ENCODE measurements around the gene HECW1.

HECW1 gene

DNA sequence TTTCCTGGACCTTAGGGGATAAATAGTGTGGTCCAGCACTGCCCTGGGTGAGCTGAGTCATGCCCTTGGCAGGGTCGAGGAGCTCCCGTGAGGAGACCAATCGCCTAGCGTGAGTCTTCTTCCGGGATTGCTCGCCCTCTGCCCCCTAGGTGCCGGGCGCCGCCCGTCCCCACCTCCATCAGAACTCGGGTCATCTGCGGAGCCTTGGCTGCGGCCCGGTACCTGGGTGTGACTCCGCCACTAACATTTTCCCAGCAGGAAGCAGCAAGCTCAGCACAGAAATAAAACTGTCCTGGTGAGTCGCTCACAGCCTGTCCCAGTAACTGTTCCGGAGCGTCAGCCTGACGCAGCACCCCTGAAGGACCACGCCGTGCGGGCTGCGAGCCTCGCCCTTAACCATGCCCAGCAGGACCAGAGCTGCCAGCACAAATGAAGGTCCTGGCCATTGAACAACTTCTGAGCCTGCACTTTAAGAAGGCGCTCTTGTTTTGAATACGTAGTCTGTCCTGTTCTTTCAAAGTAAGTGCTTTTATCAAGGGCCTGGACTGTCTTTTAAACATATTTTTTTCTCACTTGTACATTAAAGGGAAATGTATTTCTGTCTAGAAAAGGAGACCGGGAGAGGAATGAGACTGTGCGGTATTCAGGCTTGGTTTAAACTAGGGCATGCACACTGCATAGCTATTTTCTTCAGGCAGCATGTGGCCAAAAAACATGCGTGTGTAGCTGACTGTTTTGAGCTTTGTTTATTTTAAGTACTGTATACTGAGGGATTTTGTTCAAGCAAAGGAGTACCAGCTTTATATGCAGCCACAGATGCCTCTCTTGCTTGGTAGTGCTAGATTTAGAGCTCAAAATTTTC lies 136.7 kb downstream of the HECW1 start:
- Histone ChIP-seq H3K36me3 (no peaks in the 10 kb centered on the region), H4K20me1 (no peaks in the 10 kb centered on the region), H3K27me3 (no peaks in the 10 kb centered on the region), H3K4me2 (no peak overlapping the region), H3K27ac (no peak overlapping the region), H3K9ac (no peak overlapping the region), H3K9me3 (replicated peaks in 1 of 11) (no peaks in the 10 kb centered on the region), H3K4me3 (no peak overlapping the region), H3K4me1 (peaks cover 21 to 32% (median 31%) of the 10 kb centered on the region in 10 experiments)
- no peak for TF ChIP-seq Cebpa-rat (IDR thresholded peaks at IDR 0.05)

DNA sequence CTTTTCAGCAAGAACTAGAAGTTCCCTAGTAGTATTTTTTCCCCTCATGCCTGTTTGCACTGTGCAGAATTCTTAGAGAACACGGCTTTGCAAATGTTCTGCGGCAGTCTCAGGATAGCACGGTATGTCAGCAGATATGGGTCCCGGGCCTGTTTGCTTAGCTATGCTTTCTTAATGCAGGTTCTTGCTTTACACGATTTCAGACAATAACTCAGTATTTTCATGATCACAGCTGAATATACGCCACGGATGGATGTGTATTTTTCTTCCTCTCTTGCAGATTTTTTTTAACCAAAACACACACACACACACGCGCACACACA lies 137.3 kb downstream of the HECW1 start:
- Histone ChIP-seq H3K9me3 (replicated peaks in 1 of 11) (no peaks in the 10 kb centered on the region), H3K9ac (no peak overlapping the region), H3K36me3 (no peaks in the 10 kb centered on the region), H3K4me1 (peaks cover 15 to 26% (median 26%) of the 10 kb centered on the region in 10 experiments), H3K27me3 (no peaks in the 10 kb centered on the region), H3K4me2 (no peak overlapping the region), H3K27ac (no peak overlapping the region), H4K20me1 (no peaks in the 10 kb centered on the region), H3K4me3 (no peak overlapping the region)
- no peak for TF ChIP-seq Cebpa-rat (IDR thresholded peaks at IDR 0.05)

DNA sequence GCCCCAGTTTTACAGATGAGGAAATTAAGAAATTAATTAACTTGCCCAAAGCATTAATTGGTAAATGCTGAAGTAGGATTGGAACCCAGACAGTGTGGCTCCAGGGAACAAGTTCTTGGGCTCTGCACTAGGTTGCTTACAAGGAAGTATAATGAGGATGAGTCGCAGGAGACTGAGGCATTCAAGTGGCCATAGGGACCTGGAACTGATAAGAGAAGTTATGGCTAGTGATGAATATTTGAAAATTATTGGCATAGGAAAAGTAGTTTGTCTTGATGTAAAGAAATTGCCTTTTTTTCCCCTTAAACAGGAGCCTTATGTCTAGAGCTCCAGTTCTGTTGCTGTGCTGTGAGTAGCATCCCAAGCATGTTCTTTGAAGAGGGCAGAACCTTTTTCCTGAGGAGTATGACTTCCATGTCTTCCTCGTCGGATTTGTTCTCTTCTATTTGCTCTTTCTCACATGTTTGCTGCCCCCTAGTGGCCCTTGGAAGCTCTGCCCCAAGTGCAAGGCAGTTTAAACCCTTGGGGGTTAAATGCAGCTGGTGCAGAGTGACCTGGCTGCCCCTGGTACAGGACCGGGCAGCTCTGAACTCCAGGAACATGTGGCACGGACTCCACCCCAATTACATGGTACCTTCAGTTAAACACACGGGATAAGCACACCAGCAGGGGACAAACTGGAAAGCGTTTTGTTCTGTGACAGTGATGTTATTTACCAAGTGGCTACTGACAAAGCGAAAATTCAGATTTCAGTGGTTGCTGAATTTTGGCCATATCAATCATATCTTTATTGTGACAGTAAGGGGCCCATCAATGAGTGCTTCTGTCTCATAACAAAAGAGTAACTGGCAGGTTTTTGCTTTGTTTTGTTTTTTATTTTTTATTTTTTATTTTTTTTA lies 148.8 kb downstream of the HECW1 start:
- H4K20me1 ChIP-seq = no peaks in the 10 kb centered on the region
- 0 out of 20 replicates have a peak, but pooled peaks cover 0 to 3% (median 0%) of the 10 kb centered on the region in 10 experiments for H3K4me1 ChIP-seq
- no peaks in the 10 kb centered on the region for H3K36me3 ChIP-seq
- no peak for TF ChIP-seq Cebpa-rat (IDR thresholded peaks at IDR 0.05)
- no peak overlapping the region for H3K27ac ChIP-seq
- no peaks in the 10 kb centered on the region for H3K9me3 ChIP-seq (replicated peaks in 1 of 11)
- H3K27me3 ChIP-seq = no peaks in the 10 kb centered on the region
- H3K4me3 ChIP-seq = no peak overlapping the region
- H3K9ac ChIP-seq = no peak overlapping the region
- H3K4me2 ChIP-seq = no peak overlapping the region

DNA sequence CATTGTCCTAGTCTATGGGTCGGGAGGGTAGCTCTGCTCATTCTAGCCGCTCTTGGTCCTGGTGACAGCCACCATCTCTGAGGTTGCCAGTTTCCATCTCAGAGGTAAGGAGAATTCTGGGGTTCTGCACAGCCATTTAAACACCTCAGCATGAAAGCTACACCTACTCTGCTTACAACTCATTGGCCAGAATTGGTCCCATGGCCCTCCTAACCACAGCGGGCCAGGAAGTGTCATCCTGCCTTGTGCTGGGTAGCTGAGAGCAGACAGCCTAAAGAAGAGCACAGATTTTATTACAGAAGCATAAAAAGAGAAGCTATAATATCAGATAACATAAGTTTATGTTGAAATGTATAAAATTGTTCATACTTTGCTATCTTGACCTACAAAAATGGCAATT lies 152.7 kb downstream of the HECW1 start:
- Histone ChIP-seq H3K27ac (no peak overlapping the region), H3K27me3 (no peaks in the 10 kb centered on the region), H4K20me1 (no peaks in the 10 kb centered on the region), H3K4me1 (0 out of 20 replicates have a peak, but pooled peaks cover 0 to 3% (median 0%) of the 10 kb centered on the region in 10 experiments), H3K9me3 (replicated peaks in 1 of 11) (peaks cover 0 to 3% (median 1%) of the 10 kb centered on the region in 11 experiments; a peak in 9 of 22 replicates), H3K36me3 (no peaks in the 10 kb centered on the region), H3K4me2 (no peak overlapping the region), H3K4me3 (no peak overlapping the region), H3K9ac (no peak overlapping the region)
- TF ChIP-seq Cebpa-rat (IDR thresholded peaks at IDR 0.05) = no peak

DNA sequence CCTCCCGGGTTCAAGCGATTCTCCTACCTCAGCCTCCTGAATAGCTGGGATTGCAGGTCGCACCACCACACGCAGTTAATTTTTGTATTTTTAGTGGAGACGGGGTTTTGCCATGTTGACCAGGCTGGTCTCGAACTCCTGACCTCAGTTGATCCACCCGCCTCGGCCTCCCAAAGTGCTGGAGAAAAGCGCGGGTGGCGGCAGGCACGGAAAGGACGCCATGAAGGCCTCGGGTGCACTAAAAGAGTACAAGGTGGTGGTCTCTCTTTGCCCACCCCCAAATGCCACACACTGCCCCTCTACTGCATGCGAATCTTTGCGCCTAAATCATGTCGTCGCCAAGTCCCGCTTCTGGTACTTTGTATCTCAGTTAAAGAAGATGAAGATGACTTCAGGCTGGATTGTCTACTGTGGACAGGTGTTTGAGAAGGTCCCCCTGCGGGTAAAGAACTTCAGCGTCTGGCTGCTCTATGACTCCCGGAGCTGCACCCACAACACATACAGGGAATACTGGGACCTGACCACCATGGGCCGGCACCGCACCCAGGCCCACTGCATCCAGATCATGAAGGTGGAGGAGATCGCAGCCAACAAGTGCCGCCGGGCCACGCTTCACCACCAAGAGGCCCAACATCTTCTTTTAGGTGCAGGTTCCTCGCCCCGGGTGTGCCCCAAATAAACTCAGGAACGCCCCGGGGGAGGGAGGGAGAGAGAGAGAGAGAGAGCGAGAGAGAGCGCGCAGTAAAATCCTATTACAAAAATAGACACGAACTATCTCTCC lies 161.7 kb downstream of the HECW1 start:
- peaks cover 0 to 8% (median 0%) of the 10 kb centered on the region in 11 experiments; a peak in 1 of 22 replicates for H3K36me3 ChIP-seq
- no peaks in the 10 kb centered on the region for H4K20me1 ChIP-seq
- H3K27me3 ChIP-seq = no peaks in the 10 kb centered on the region
- H3K4me3 ChIP-seq = no peak overlapping the region
- H3K9me3 ChIP-seq (replicated peaks in 1 of 11) = peaks cover 20 to 30% (median 27%) of the 10 kb centered on the region in 11 experiments
- no peak overlapping the region for H3K4me2 ChIP-seq
- no peak overlapping the region for H3K9ac ChIP-seq
- H3K27ac ChIP-seq = no peak overlapping the region
- peaks cover 0 to 5% (median 0%) of the 10 kb centered on the region in 10 experiments; a peak in 3 of 20 replicates for H3K4me1 ChIP-seq
- no peak for TF ChIP-seq Cebpa-rat (IDR thresholded peaks at IDR 0.05)

DNA sequence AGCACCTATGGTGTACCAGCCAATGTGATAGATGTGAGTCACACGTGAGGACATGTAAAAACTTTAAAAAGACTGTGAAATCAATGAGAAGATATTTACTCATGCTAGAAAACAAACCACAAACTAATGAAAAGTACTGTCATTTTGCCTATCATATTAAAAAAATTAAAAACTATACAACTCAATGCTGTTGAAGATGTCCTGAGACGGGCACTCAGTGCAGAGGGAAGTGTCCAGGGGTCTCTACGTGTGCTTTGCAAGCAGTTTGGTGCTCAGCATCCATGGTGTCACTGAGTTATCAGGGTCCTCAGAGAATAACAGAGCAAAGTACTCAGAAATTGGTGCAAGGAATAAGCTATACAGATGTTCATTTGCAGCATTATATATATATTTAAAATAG lies 162.3 kb downstream of the HECW1 start:
- H3K9ac ChIP-seq = no peak overlapping the region
- H3K4me1 ChIP-seq = peaks cover 0 to 5% (median 0%) of the 10 kb centered on the region in 10 experiments; a peak in 3 of 20 replicates
- H3K4me3 ChIP-seq = no peak overlapping the region
- no peaks in the 10 kb centered on the region for H3K27me3 ChIP-seq
- no peaks in the 10 kb centered on the region for H4K20me1 ChIP-seq
- no peak for TF ChIP-seq Cebpa-rat (IDR thresholded peaks at IDR 0.05)
- H3K4me2 ChIP-seq = no peak overlapping the region
- no peak overlapping the region for H3K27ac ChIP-seq
- H3K9me3 ChIP-seq (replicated peaks in 1 of 11) = peaks cover 20 to 30% (median 27%) of the 10 kb centered on the region in 11 experiments
- peaks cover 0 to 8% (median 0%) of the 10 kb centered on the region in 11 experiments; a peak in 1 of 22 replicates for H3K36me3 ChIP-seq

DNA sequence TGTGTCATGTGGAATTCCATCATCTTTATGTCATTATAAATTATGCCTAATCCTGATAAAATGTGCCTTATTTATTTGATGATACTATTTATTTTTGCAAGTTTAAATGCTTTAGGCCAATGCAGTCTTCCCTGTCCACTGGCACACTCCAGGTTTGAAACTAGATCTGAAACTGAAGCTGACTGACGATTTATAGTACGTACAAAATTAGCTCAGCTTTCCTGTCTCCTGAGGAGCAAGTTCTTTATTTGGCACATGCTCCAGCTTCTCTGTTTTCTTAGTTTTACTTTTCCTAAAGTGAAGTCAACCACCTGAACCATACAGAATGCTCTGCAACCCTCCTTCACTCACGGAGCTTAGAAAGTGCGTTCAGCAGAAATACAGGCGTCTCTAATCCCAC lies 164.1 kb downstream of the HECW1 start:
- TF ChIP-seq Cebpa-rat (IDR thresholded peaks at IDR 0.05) = no peak
- Histone ChIP-seq H3K4me1 (peaks cover 0 to 5% (median 0%) of the 10 kb centered on the region in 10 experiments; a peak in 3 of 20 replicates), H3K9me3 (replicated peaks in 1 of 11) (peaks cover 14 to 16% (median 15%) of the 10 kb centered on the region in 11 experiments), H3K27me3 (no peaks in the 10 kb centered on the region), H3K4me2 (no peak overlapping the region; a peak in 1 of 22 replicates), H4K20me1 (no peaks in the 10 kb centered on the region), H3K27ac (no peak overlapping the region), H3K9ac (no peak overlapping the region), H3K4me3 (no peak overlapping the region), H3K36me3 (peaks cover 0 to 8% (median 0%) of the 10 kb centered on the region in 11 experiments; a peak in 1 of 22 replicates)

DNA sequence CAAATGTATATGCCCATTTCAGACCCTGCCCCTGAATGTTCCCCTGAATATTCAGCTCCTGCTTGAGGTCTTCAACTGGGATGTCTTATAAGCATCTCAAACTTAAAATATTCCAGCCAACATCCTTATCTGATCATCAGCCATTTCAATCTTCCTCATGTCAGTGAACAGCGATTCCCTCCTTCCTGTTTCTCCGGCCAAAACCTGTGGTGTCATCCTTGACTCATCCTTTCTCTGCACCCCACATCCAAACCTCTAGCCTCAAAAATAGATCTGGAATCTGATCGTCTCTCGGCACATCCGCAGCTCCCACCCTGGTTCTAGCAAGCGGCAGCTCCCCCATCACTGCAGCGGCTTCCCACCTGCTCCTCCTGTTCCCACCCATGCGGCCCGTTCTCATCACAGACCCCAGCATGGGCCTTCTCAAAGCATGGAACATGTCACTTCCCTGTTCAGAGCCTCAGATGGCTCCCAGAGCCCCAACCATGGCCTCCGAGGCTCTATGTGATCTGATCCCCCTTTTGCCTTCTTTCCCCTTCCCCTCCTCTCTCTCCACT lies 165.7 kb downstream of the HECW1 start:
- Histone ChIP-seq H3K9me3 (replicated peaks in 1 of 11) (no peaks in the 10 kb centered on the region), H4K20me1 (no peaks in the 10 kb centered on the region), H3K4me1 (peaks cover 0 to 6% (median 4%) of the 10 kb centered on the region in 10 experiments; a peak in 5 of 20 replicates), H3K36me3 (0 out of 22 replicates have a peak, but pooled peaks cover 0 to 8% (median 0%) of the 10 kb centered on the region in 11 experiments), H3K4me2 (no peak overlapping the region), H3K9ac (no peak overlapping the region), H3K27ac (no peak overlapping the region), H3K4me3 (no peak overlapping the region), H3K27me3 (no peaks in the 10 kb centered on the region)
- no peak for TF ChIP-seq Cebpa-rat (IDR thresholded peaks at IDR 0.05)

Data from BLaER1 treated with 17β-estradiol and CSF1 and Interleukin-3, amounts not matched to agents 10 nM and 100 nM (cell line).